GM12878 (cell line): ENCODE data around the gene UST. TPM values are rescaled to one million over a fixed set of nuclear protein-coding genes. Genes with fewer than 3 reads are reported as not detected.

Source experiments
- ATAC-seq: fragments of 200-7000 bp; cut with Tn5 transposase; 3 replicates; pipeline ENCODE4 v1.9.1; 2020; ENCODE audit warnings: mild to moderate bottlenecking, moderate library complexity
- BruUV-seq: library from RNA; stranded (reverse); fragments of 400-500 nt; replicated peaks from 2 replicates; lab custom pipeline; 2021; lab: Mats Ljungman, UMichigan
- CTCF ChIA-PET: fragments of 300-600 bp; sonication (Branson Sonifier 250); formaldehyde crosslinking; extraction: SDS; loops from one replicate; lab custom pipeline; 2021; ENCODE audit warnings: inconsistent platforms; lab: Yijun Ruan, JAX
- POLR2A ChIA-PET: fragments of 350-600 bp; formaldehyde crosslinking; extraction: SDS; loops from one replicate; lab custom pipeline; 2021; ENCODE audit warnings: inconsistent platforms; lab: Charles Lee
- RAD21 ChIA-PET: fragments of 300-600 bp; sonication (Branson Sonifier 250); formaldehyde crosslinking; loops from one replicate; lab custom pipeline; 2023; ENCODE audit warnings: antibody characterized with exemption; ENCODE audit not compliant: unreplicated experiment; lab: Charles Lee
- SMC1A ChIA-PET: fragments of 300-600 bp; sonication (Branson Sonifier 250); formaldehyde crosslinking; loops from one replicate; lab custom pipeline; 2023; ENCODE audit not compliant: unreplicated experiment, uncharacterized antibody; lab: Charles Lee
- DNase-seq: peaks from one replicate; pipeline ENCODE4 v3.0.0-alpha.2; 2011; ENCODE audit warnings: low read depth, low spot score
- FAIRE-seq: peaks from 3 replicates; lab custom pipeline; 2011; peaks lifted over from hg19 to GRCh38; lab: Jason Lieb, UNC
- H2AFZ ChIP-seq: 2 replicates; pipeline ENCODE4 v1.6.0; 2011; ENCODE audit warnings: low read depth, low read length, control low read depth; ENCODE audit not compliant: control insufficient read depth
- H3K27ac ChIP-seq: 2 replicates; pipeline ENCODE4 v1.5.1; 2011; ENCODE audit warnings: control low read depth; ENCODE audit not compliant: control insufficient read depth, insufficient read depth
- H3K27me3 ChIP-seq, 2 experiments: replicated peaks in 1 of 2; 2 replicates each; pipeline versions ENCODE4 v1.6.0 to v1.6.1; 2011; ENCODE audit warnings: low read length in 1 of 2; ENCODE audit not compliant: control insufficient read depth in 2 of 2, insufficient read depth in 2 of 2
- H3K36me3 ChIP-seq, 2 experiments: 2 replicates each; pipeline ENCODE4 v1.5.1; 2011; ENCODE audit warnings: low read length in 1 of 2; ENCODE audit not compliant: control insufficient read depth in 2 of 2, insufficient read depth in 2 of 2
- H3K4me1 ChIP-seq: 2 replicates; pipeline ENCODE4 v1.6.1; 2011; ENCODE audit warnings: mild to moderate bottlenecking, low read length, moderate library complexity, mixed read lengths; ENCODE audit not compliant: control insufficient read depth, insufficient read depth
- H3K4me2 ChIP-seq: 2 replicates; pipeline ENCODE4 v1.6.0; 2011; ENCODE audit warnings: control low read depth; ENCODE audit not compliant: control insufficient read depth, insufficient read depth
- H3K4me3 ChIP-seq: fragments of 200-600 bp; sonication (generic); 2 replicates; pipeline ENCODE4 v1.5.1; 2016
- H3K79me2 ChIP-seq: 2 replicates; pipeline ENCODE4 v1.6.0; 2011; ENCODE audit warnings: low read length; ENCODE audit not compliant: control insufficient read depth, insufficient read depth
- H3K9ac ChIP-seq: 2 replicates; pipeline ENCODE4 v1.8.0; 2011; ENCODE audit warnings: low read length, control low read depth, mixed read lengths; ENCODE audit not compliant: control insufficient read depth, insufficient read depth
- H3K9me3 ChIP-seq: replicated peaks from 3 replicates; pipeline ENCODE4 v1.5.1; 2011; ENCODE audit warnings: mild to moderate bottlenecking, low read length; ENCODE audit not compliant: control insufficient read depth, insufficient read depth
- H4K20me1 ChIP-seq: 2 replicates; pipeline ENCODE4 v1.6.0; 2011; ENCODE audit not compliant: control insufficient read depth, insufficient read depth
- BHLHE40 ChIP-seq, 2 experiments: fragments of 450-650 bp in 1 of 2; IDR thresholded peaks; 2 replicates each; pipeline ENCODE4 v1.6.1; 2011 to 2017; ENCODE audit warnings: low read depth in 2 of 2, borderline replicate concordance in 1 of 2, improper control_type of control experiment in 1 of 2, low read length in 1 of 2, mild to moderate bottlenecking in 1 of 2
- HDAC2 ChIP-seq: fragments of 200-600 bp; sonication (generic); IDR thresholded peaks from 2 replicates; pipeline ENCODE4 v1.6.1; 2017
- KLF5 ChIP-seq: fragments of 450-650 bp; IDR thresholded peaks from 2 replicates; pipeline ENCODE4 v1.6.1; 2014; ENCODE audit warnings: mild to moderate bottlenecking; ENCODE audit not compliant: partially characterized antibody
- NR2C1 ChIP-seq: fragments of 450-650 bp; IDR thresholded peaks from 2 replicates; pipeline ENCODE4 v1.6.1; 2017; ENCODE audit warnings: antibody characterized with exemption, mild to moderate bottlenecking, moderate library complexity
- PAX8 ChIP-seq: fragments of 450-650 bp; IDR thresholded peaks from 2 replicates; pipeline ENCODE4 v1.6.1; 2017; ENCODE audit warnings: mild to moderate bottlenecking, moderate library complexity
- RUNX3 ChIP-seq: IDR thresholded peaks from 2 replicates; pipeline ENCODE4 v1.6.1; 2012; ENCODE audit warnings: low read length, inconsistent platforms
- SMARCA5 ChIP-seq: fragments of 450-650 bp; IDR thresholded peaks from 2 replicates; pipeline ENCODE4 v1.6.1; 2017; ENCODE audit warnings: mild to moderate bottlenecking
- ZBTB33 ChIP-seq: fragments of 450-650 bp; IDR thresholded peaks from 2 replicates; pipeline ENCODE4 v1.6.1; 2017; ENCODE audit warnings: mild to moderate bottlenecking
- ZNF622 ChIP-seq: fragments of 450-650 bp; IDR thresholded peaks from 2 replicates; pipeline ENCODE4 v1.6.1; 2017; ENCODE audit warnings: mild to moderate bottlenecking, inconsistent platforms
- WGBS: methylation state at CpG from one replicate; pipeline ENCODE4 v1.1.6; 2016; ENCODE audit warnings: low lambda C conversion rate; ENCODE audit not compliant: insufficient replicate concordance, insufficient coverage; ENCODE audit errors: missing lambda C conversion rate; 5-methylcytosine and 5-hydroxymethylcytosine counted together
- in situ Hi-C: fragments of 300-500 bp; cut with MboI; formaldehyde crosslinking; loops from 9 replicates; pipeline ENCODE4 v1.14.3; 2018; ENCODE audit warnings: mixed read lengths
- intact Hi-C: fragments of 100-400 bp; cut with micrococcal nuclease; formaldehyde crosslinking; loops from one replicate; pipeline ENCODE4 v1.14.2; 2022; ENCODE audit not compliant: unreplicated experiment
- polyA plus RNA-seq, 11 experiments: library from polyadenylated mRNA; depleted of rRNA in 4 of 11; unstranded in 6 of 11; stranded (reverse) in 5 of 11; fragments of >200 nt; fragmentation: Nextera tagmentation in 4 of 11; fragmentation: Illumina TruSeq in 1 of 11; extraction: Ambion mirVana in 4 of 11; extraction: Trizol in 1 of 11; gene quantifications; 1 replicate in 1 of 11; 2 replicates in 10 of 11; pipeline versions ENCODE4 v1.2.1 to v1.2.3, GENCODE V29; 2011 to 2016; ENCODE audit warnings: inconsistent platforms in 2 of 11, missing spikeins in 2 of 11, low read depth in 1 of 11
- total RNA-seq, 4 experiments: library from RNA; depleted of rRNA in 3 of 4; stranded (reverse); fragments of >200 nt in 3 of 4; fragmentation: Illumina TruSeq in 1 of 4; extraction: Trizol in 1 of 4; gene quantifications; 2 replicates each; pipeline versions ENCODE4 v1.2.1 to v1.2.3, GENCODE V29; 2013 to 2021
- TF ChIP-seq, protein P1 (sequence below): fragments of 150-350 bp; IDR thresholded peaks from 2 replicates; pipeline ENCODE4 v1.6.1; 2014; ENCODE audit warnings: mild to moderate bottlenecking, low read depth, low read length

The UST gene
- total and polyA plus RNA-seq, 10 of the 15 experiments (the other 5 are each of a cell fraction or from before 2014, with no cell fraction given): 0.74 to 43.3 (median 2.2) TPM

DNA sequence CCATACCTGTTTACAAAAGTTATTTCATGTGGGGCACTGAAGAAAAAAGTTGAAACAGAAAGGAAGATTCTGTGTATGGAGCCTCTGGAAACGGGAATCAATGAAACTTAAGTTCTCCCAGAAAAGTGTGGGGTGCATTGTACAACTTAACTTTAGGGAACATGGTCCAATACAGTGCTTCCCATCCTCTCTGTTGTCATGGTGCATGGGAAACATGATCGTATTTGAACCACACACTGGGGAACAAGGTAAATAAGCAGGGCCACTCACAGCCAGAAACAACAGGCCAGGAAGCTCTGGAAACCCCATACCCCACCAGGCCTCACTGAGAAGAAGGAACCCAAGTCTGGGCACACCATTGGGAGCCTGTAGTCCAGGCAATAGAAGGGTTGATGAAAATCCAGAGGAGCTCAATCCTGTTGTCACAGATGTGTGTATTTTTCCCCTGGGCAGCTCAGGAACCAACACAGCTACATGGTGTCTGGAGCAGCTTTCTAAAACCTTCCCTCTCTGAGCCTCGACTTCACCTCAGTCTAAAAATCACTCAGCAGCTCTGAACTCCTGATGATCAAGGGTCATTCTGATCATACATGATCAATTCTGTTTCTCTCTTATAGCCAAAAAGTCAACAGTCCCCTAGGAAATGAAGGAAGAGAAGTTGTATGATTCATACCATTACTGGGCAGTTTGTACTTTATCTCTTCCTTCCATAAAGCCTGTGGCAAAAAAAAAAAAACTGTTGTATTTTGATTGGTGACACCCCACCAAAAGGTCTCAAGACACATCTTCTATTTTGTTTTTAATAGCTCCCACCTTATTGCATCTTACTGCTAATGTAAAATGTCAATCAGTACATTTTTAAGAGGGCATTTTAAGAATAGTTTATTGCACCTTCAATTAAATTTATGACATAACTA, 372.2 kb downstream of the UST start:
- no peak overlapping the region for H3K27ac ChIP-seq
- no peak overlapping the region for H2AFZ ChIP-seq

More for the DNA sequence above, 372.2 kb downstream of the UST start:
- TF ChIP-seq ZNF622 (no peak), HDAC2 (no peak), RUNX3 (no peak), BHLHE40 (IDR thresholded peaks at IDR 0.05; ENCODE audit: borderline replicate concordance in 1 of 2, low read depth in 2 of 2, low read length in 1 of 2) (no peak), ZBTB33 (no peak), PAX8 (no peak), KLF5 (no peak), SMARCA5 (no peak), NR2C1 (no peak)
- TF ChIP-seq, protein P1, sequence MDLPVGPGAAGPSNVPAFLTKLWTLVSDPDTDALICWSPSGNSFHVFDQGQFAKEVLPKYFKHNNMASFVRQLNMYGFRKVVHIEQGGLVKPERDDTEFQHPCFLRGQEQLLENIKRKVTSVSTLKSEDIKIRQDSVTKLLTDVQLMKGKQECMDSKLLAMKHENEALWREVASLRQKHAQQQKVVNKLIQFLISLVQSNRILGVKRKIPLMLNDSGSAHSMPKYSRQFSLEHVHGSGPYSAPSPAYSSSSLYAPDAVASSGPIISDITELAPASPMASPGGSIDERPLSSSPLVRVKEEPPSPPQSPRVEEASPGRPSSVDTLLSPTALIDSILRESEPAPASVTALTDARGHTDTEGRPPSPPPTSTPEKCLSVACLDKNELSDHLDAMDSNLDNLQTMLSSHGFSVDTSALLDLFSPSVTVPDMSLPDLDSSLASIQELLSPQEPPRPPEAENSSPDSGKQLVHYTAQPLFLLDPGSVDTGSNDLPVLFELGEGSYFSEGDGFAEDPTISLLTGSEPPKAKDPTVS: no peak
- Histone ChIP-seq H3K4me3 (no peak overlapping the region), H3K4me1 (no peaks in the 10 kb centered on the region), H3K9ac (no peak overlapping the region), H4K20me1 (no peaks in the 10 kb centered on the region), H3K4me2 (no peak overlapping the region), H3K79me2 (no peaks in the 10 kb centered on the region), H3K27me3 (no peaks in the 10 kb centered on the region), H3K9me3 (no peaks in the 10 kb centered on the region), H3K36me3 (no peaks in the 10 kb centered on the region)
- ATAC-seq (no peak), DNase-seq (no peak), FAIRE-seq (no peak)
- WGBS: 5% methylated on average over 3 of the region's 3 CpGs
- POLR2A ChIA-PET: interaction anchor here (0.6 kb wide), 2 partner anchors 342 to 367 kb away, joined by 3 to 5 read pairs; no protein-coding TSS in a partner anchor
- RAD21 ChIA-PET: no interaction called here
- CTCF ChIA-PET: interaction anchor here (0.6 to 1.2 kb wide), 5 partner anchors 9 to 355 kb away, joined by 3 to 4 read pairs (median 3); no protein-coding TSS in a partner anchor
- in situ Hi-C loops: no loop called here
- intact Hi-C loops: no loop called here
- no TSS peak for BruUV-seq
- SMC1A ChIA-PET: interaction anchor here (0.6 to 1.5 kb wide), 6 partner anchors 10 to 87 kb away, joined by 3 to 7 read pairs (median 6); no protein-coding TSS in a partner anchor
